NB4 (cell line): ENCODE results near the gene TCEANC.

Source experiments
- CTCF ChIP-seq: IDR thresholded peaks from one replicate; pipeline ENCODE4 v1.5.1; 2012; ENCODE audit warnings: low read depth, low read length
- MAX ChIP-seq: IDR thresholded peaks from 2 replicates; pipeline ENCODE4 v1.6.1; 2011; ENCODE audit warnings: low read depth, low read length
- MYC ChIP-seq: IDR thresholded peaks from 2 replicates; pipeline ENCODE4 v1.6.1; 2011; ENCODE audit warnings: low read depth, low read length

- TF ChIP-seq CTCF = no peak
- TF ChIP-seq MYC = no peak
- TF ChIP-seq MAX = no peak
Observed at GRCh38 chrX:13693341-13693961, 40.5 kb downstream of the TCEANC start.
